BLaER1 (cell line): Measurements from ENCODE around the gene SLC4A4.

ENCODE experiments used
- H3K27ac ChIP-seq: shearing (Covaris generic); formaldehyde crosslinking; 2 replicates; pipeline ENCODE4 v1.8.1; 2022
- H3K27me3 ChIP-seq: shearing (Covaris generic); formaldehyde crosslinking; 2 replicates; pipeline ENCODE4 v1.8.1; 2022
- H3K36me3 ChIP-seq: shearing (Covaris generic); formaldehyde crosslinking; 2 replicates; pipeline ENCODE4 v1.8.1; 2022
- H3K4me1 ChIP-seq: shearing (Covaris generic); formaldehyde crosslinking; 2 replicates; pipeline ENCODE4 v1.8.1; 2022
- H3K4me2 ChIP-seq: shearing (Covaris generic); formaldehyde crosslinking; 2 replicates; pipeline ENCODE4 v1.8.1; 2022
- H3K4me3 ChIP-seq: shearing (Covaris generic); formaldehyde crosslinking; 2 replicates; pipeline ENCODE4 v1.8.1; 2022
- H3K9ac ChIP-seq: shearing (Covaris generic); formaldehyde crosslinking; 2 replicates; pipeline ENCODE4 v1.8.1; 2022
- H3K9me3 ChIP-seq: shearing (Covaris generic); formaldehyde crosslinking; 2 replicates; pipeline ENCODE4 v1.8.1; 2022
- H4K20me1 ChIP-seq: shearing (Covaris generic); formaldehyde crosslinking; 2 replicates; pipeline ENCODE4 v1.8.1; 2022
- Cebpa-rat ChIP-seq: shearing (Covaris generic); IDR thresholded peaks from 2 replicates; pipeline ENCODE4 v1.8.1; 2022

SLC4A4 gene

DNA sequence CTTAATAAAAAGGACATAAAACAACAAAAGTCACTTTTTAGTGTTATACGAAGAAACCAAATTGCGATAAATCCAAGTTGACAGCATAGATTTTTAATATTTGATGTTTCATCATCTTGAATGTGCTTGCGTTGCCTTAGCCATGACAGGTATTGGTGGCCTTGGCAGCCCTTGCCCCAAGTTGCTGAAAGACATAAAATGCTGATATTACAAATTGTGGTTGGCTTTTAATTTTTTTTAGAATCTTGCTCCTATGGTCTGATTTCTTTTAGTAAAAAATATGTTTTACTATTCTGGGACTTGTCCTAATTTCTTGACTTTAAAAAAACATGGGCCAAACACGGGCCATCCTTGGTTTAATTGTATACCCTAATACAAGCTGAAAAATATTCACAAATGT, 122.6 kb downstream of the SLC4A4 start:
- Histone ChIP-seq H4K20me1 (no peaks in the 10 kb centered on the region), H3K36me3 (no peaks in the 10 kb centered on the region), H3K27me3 (no peaks in the 10 kb centered on the region), H3K4me1 (no peaks in the 10 kb centered on the region), H3K4me2 (no peak overlapping the region), H3K27ac (no peak overlapping the region), H3K9ac (no peak overlapping the region), H3K4me3 (no peak overlapping the region), H3K9me3 (no peaks in the 10 kb centered on the region)
- TF ChIP-seq Cebpa-rat, result no peak

DNA sequence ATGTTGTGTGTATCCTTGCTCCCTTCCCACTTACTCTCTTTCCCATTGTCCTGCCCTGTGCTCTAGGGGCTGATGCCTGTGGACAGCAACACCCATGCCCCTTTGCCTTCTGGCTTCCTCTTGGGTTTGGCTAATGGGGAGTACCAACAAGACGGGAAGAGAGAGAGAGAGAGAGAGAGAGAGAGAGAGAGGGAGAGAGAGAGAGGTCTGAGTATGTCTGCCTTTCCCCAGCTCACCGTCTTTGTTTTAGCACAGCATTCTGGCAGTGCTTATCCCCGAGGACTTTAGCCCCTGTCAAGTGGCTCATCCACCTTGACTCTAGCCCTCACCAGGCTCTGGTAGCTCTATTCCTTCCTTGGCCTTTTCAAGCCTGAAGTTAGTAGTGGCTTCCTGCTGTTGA, 128.0 kb downstream of the SLC4A4 start:
- Histone ChIP-seq H3K4me2 (no peak overlapping the region), H3K9ac (no peak overlapping the region), H3K9me3 (no peaks in the 10 kb centered on the region), H3K4me3 (no peak overlapping the region), H3K27me3 (no peaks in the 10 kb centered on the region), H3K27ac (no peak overlapping the region), H3K36me3 (no peaks in the 10 kb centered on the region), H3K4me1 (no peaks in the 10 kb centered on the region), H4K20me1 (no peaks in the 10 kb centered on the region)
- TF ChIP-seq Cebpa-rat, result no peak

DNA sequence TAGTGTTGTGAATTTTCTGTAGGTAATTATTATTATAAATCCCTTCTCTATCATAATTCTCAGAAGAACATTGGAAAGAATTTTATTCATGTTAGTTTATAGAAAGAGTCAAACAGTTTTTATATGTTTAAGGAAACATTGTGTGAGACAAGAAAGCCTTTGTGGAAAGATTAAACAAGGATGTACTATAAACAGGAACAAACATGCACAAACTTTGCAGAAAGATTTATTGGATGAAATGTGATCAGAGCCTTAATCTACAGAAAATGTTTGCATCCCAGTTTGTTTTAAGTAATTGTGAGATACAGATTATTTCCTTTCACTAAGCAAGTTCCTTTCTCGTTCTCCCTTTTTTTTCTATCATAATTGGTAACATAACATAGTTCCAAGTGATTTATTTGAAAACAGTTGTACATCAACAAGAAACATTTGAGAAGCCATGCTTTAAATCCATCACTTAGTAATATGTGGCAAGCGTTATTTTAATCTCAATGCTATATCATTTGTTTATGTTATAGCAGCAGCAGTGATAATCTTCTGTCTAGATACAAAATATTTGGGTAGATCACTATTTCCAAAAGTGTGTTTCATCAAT, 129.4 kb downstream of the SLC4A4 start:
- Histone ChIP-seq H4K20me1 (no peaks in the 10 kb centered on the region), H3K36me3 (no peaks in the 10 kb centered on the region), H3K4me1 (no peaks in the 10 kb centered on the region), H3K9ac (no peak overlapping the region), H3K27me3 (no peaks in the 10 kb centered on the region), H3K4me2 (no peak overlapping the region), H3K9me3 (no peaks in the 10 kb centered on the region), H3K4me3 (no peak overlapping the region), H3K27ac (no peak overlapping the region)
- no peak for TF ChIP-seq Cebpa-rat

DNA sequence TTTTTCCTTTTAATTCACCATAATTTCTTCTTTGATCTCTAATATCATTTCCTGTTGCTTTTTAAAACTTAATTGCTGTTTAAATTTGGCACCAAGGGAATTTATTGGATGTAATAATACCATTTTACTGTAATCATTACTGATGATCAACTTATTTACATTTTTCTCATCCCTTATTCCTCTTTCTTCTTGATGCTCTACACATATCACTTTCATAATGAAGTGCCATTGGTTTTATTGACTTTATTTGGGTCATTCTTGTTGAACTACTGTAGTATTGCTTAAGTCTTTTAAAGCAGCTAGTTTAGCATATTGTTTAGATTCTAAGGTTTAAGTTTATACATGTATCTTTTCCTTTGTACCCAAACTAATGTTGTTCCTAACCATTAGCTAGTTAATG, 130.7 kb downstream of the SLC4A4 start:
- TF ChIP-seq Cebpa-rat, result no peak
- H3K36me3 ChIP-seq, result no peaks in the 10 kb centered on the region
- no peaks in the 10 kb centered on the region for H3K9me3 ChIP-seq
- H3K9ac ChIP-seq, result no peak overlapping the region
- H3K27ac ChIP-seq, result no peak overlapping the region
- no peaks in the 10 kb centered on the region for H4K20me1 ChIP-seq
- no peak overlapping the region for H3K4me2 ChIP-seq
- H3K4me1 ChIP-seq, result no peaks in the 10 kb centered on the region
- no peak overlapping the region for H3K4me3 ChIP-seq
- no peaks in the 10 kb centered on the region for H3K27me3 ChIP-seq

DNA sequence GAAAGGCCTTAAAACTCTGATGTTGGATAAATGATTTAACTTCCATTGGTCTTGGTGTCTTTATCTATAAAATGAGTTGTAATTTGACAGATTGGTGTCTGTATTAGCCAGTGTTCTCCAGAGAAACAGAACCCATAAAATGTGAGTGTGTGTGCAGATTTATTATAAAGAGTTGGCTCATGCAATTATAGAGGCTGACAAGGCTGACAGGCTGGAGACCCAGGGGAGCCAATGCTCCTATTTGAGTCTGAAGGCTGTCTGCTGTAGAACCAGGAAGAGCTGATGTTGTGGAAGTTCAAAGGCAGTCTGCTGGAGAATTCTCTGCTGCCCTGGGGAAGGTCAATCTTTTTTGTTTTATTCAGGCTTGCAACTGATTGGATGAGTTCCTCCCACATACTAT, 131.7 kb downstream of the SLC4A4 start:
- Histone ChIP-seq H3K9me3 (no peaks in the 10 kb centered on the region), H3K4me1 (no peaks in the 10 kb centered on the region), H3K36me3 (no peaks in the 10 kb centered on the region), H3K27me3 (no peaks in the 10 kb centered on the region), H4K20me1 (no peaks in the 10 kb centered on the region), H3K27ac (no peak overlapping the region), H3K4me3 (no peak overlapping the region), H3K4me2 (no peak overlapping the region), H3K9ac (no peak overlapping the region)
- TF ChIP-seq Cebpa-rat, result no peak

DNA sequence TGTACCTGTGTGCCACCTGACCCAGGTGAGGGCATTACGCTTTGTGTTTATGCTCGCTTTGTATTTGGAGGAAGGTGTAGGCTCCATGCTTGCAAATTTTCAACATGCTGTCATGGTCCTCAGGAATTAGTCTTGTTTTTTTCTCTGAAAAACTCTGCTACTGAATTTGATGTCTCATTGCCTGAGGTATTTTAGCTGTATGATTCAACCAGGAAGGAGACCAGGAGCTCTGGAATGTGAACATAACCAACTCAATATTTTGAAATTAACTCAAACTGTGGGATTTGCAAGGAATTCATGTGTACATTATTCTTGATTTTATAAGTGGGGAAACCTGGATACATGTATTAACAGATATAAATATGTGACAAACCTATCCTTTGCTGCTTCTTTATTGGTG, 134.1 kb downstream of the SLC4A4 start:
- Histone ChIP-seq H3K27me3 (no peaks in the 10 kb centered on the region), H3K9me3 (no peaks in the 10 kb centered on the region), H4K20me1 (no peaks in the 10 kb centered on the region), H3K9ac (no peak overlapping the region), H3K4me3 (no peak overlapping the region), H3K36me3 (no peaks in the 10 kb centered on the region), H3K27ac (no peak overlapping the region), H3K4me2 (no peak overlapping the region), H3K4me1 (no peaks in the 10 kb centered on the region)
- TF ChIP-seq Cebpa-rat, result no peak

DNA sequence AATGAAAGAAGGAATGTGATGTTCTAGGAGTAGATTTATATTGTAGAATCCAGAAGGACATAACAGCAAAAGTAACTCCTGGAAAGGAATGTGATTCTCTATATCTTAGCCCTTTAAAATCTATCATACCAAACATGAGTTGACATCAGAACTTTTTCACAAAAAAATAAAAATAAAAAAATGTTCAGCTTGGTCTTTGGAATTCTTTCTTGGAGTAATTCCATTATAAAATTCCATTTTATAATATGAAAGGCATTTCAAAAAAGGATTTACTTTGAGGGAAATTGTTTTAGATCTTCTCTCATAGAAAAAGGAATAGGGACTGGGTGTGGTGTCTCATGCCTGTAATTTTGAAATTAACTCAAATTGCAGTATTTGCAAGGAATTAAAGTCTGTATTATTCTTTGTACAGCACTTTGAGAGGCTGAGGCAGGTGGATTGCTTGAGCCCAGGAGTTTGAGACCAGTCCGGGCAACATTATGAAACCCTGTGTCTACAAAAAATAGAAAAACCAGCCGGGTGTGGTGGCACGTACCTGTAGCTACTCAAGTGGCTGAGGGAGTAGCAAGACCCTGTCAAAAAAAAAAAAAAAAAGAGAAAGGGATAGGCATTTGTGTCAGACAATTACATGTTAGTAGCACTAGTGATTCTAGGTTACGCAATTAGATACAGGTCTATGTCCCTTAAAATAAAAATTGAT, 134.9 kb downstream of the SLC4A4 start:
- no peak overlapping the region for H3K4me2 ChIP-seq
- no peaks in the 10 kb centered on the region for H3K9me3 ChIP-seq
- no peak for TF ChIP-seq Cebpa-rat
- H3K4me3 ChIP-seq, result no peak overlapping the region
- H3K9ac ChIP-seq, result no peak overlapping the region
- no peaks in the 10 kb centered on the region for H3K4me1 ChIP-seq
- no peaks in the 10 kb centered on the region for H3K27me3 ChIP-seq
- H3K27ac ChIP-seq, result no peak overlapping the region
- H3K36me3 ChIP-seq, result no peaks in the 10 kb centered on the region
- no peaks in the 10 kb centered on the region for H4K20me1 ChIP-seq

DNA sequence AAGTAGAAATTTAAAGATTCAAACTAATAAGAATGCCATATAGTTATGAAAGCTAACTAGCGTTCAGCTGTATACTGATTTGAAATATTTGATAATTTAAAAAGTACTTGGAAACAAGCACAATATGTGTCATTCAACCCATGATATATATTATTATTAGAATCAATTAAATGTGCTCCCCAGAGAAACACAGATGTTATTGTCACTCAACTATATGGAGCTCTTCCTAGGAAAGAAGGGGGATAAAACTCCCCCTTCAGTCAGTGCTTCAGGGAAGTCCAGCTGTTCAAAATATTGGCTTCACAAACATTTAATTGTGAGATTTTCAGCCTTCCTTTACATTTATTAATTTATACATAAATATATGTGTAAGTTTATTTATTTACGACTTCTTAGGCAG, 135.9 kb downstream of the SLC4A4 start:
- H4K20me1 ChIP-seq, result no peaks in the 10 kb centered on the region
- no peaks in the 10 kb centered on the region for H3K36me3 ChIP-seq
- no peaks in the 10 kb centered on the region for H3K27me3 ChIP-seq
- TF ChIP-seq Cebpa-rat, result no peak
- H3K4me1 ChIP-seq, result no peaks in the 10 kb centered on the region
- H3K4me3 ChIP-seq, result no peak overlapping the region
- H3K9ac ChIP-seq, result no peak overlapping the region
- no peak overlapping the region for H3K4me2 ChIP-seq
- no peaks in the 10 kb centered on the region for H3K9me3 ChIP-seq
- no peak overlapping the region for H3K27ac ChIP-seq

DNA sequence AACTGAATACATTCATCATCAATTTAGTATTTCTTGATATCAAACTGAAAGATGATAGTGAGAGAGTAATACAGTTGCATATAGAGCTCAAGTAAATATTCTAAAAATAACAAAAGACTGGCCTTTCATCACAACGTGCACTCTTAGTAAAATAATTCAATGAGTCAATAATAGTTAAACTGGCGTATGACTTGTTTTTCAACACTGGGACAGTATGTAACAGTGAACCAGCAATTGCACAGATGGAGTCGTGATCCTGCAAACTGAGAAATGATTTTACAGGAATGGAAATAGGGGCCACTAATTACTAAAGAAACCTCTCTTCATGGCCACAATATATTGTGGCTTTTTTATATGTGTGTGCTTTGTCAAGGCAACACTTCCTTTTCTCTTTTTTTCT, 137.4 kb downstream of the SLC4A4 start:
- H3K4me1 ChIP-seq, result no peaks in the 10 kb centered on the region
- no peak overlapping the region for H3K27ac ChIP-seq
- no peaks in the 10 kb centered on the region for H3K9me3 ChIP-seq
- no peaks in the 10 kb centered on the region for H3K27me3 ChIP-seq
- no peak for TF ChIP-seq Cebpa-rat
- H4K20me1 ChIP-seq, result no peaks in the 10 kb centered on the region
- H3K36me3 ChIP-seq, result no peaks in the 10 kb centered on the region
- H3K4me3 ChIP-seq, result no peak overlapping the region
- H3K4me2 ChIP-seq, result no peak overlapping the region
- H3K9ac ChIP-seq, result no peak overlapping the region

DNA sequence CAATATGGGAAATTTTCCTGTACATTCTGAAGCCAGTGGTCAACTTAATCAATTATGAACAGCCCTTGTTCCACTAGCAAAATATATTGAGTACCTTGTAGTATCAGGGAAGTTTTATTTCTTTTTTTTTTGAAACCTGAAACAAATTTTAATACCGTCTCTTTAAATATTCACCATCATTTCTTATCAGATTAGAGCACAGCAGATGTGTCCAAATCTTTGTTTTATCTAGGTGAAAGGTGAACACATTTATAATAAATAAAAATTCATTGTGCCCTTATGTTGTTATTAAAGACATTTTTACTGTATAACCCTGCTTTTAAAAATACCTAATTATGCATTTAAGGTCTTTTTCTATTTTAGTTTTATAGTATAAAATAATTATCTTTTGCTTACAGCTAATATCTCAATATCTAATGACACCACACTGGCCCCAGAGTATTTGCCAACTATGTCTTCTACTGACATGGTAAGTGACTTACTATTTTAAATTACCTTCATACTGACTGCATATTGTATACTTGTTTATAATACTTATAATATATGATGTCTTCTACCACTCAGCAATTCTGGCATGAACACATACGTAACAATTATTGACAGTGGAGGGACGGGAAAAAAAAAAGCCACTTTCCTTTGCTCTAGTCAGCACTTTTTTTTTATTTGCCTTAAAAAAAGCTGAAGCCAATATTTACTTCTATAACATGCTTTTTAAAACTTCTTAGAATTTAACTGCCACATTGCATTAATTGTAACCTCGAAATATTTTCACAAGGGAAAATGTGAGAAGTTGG, 147.9 kb downstream of the SLC4A4 start:
- Histone ChIP-seq H3K27ac (no peak overlapping the region), H3K4me3 (no peak overlapping the region), H4K20me1 (no peaks in the 10 kb centered on the region), H3K27me3 (no peaks in the 10 kb centered on the region), H3K4me2 (no peak overlapping the region), H3K9me3 (no peaks in the 10 kb centered on the region), H3K36me3 (no peaks in the 10 kb centered on the region), H3K4me1 (no peaks in the 10 kb centered on the region), H3K9ac (no peak overlapping the region)
- no peak for TF ChIP-seq Cebpa-rat
